ENCODE data around the gene SLC27A5.
A peak's percentile ranks its signal among the peaks of the same experiment; 100 is the strongest.

The SLC27A5 gene

GRCh38 chr19:58554494-58555368 lies 42.9 kb upstream of the SLC27A5 start, which contains the start of gene CHMP2A:
TSS of gene CHMP2A (minus strand) at chr19:58555105. CDS start at chr19:58554212, 893 bp downstream.
- H3K4me3 ChIP-seq (ENCODE audit: low read length) = peak within 1 kb of the TSS; percentile 78
- no peak for TF ChIP-seq ZNF274 (IDR thresholded peaks at IDR 0.05; ENCODE audit: low read depth, low read length)

DNA sequence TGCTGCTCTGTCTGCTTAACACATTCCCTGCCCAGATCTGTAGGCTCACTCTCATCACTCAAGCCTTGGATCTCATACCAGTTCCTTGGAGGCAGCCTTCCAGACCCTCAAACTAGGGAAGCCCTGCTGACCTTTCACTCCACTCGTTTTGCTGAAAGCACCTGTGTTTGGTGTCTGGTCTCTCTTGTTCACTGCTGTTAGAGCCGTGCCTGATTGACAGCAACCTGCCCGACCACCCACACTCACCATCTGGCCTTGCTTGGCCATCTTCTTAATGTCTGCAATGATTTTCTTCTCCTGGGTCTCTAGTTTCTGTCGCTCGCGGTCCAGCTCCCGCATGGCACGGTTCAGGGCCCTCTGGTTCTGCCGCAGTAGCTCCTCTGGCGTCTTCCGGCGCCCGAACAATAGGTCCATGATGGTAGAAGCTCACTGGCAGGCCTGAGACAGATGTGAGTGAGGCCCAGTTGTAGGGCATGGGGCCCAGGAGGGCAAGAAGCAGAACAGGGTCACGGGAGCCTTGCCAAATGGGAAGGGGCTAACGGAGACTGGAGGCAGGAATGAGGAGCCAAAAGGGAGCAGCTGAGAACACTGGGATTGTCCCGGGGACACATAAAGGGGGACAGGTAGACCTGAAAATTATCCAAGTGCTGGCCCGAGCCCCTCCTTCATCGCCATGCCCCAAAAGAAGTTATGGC lies 42.2 kb upstream of the SLC27A5 start:
- peak overlapping the region; percentile 78 for H3K4me3 ChIP-seq (ENCODE audit: low read length)
- no peak for TF ChIP-seq ZNF274 (IDR thresholded peaks at IDR 0.05; ENCODE audit: low read depth, low read length)

DNA sequence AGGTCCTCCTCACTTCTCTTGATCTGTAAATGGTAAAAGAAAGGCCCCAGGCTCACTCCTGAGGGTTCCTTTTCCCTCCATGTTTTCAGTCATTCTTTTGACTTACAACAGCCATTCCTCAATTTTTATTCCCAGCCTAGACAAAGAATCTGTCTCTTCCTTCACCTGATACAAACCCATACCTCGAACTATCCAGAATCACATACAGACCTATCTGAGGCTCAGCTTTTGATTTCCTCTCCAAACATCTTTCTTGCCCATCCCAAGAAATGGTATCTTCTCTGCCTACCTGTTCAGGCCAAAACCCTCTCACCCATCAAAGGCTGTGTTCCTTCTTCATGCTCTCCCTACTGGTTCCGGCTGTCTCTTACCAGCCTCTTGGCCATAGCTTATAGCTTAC lies 40.9 kb upstream of the SLC27A5 start:
- no peak overlapping the region for H3K4me3 ChIP-seq (ENCODE audit: low read length)
- no peak for TF ChIP-seq ZNF274 (IDR thresholded peaks at IDR 0.05; ENCODE audit: low read depth, low read length)

DNA sequence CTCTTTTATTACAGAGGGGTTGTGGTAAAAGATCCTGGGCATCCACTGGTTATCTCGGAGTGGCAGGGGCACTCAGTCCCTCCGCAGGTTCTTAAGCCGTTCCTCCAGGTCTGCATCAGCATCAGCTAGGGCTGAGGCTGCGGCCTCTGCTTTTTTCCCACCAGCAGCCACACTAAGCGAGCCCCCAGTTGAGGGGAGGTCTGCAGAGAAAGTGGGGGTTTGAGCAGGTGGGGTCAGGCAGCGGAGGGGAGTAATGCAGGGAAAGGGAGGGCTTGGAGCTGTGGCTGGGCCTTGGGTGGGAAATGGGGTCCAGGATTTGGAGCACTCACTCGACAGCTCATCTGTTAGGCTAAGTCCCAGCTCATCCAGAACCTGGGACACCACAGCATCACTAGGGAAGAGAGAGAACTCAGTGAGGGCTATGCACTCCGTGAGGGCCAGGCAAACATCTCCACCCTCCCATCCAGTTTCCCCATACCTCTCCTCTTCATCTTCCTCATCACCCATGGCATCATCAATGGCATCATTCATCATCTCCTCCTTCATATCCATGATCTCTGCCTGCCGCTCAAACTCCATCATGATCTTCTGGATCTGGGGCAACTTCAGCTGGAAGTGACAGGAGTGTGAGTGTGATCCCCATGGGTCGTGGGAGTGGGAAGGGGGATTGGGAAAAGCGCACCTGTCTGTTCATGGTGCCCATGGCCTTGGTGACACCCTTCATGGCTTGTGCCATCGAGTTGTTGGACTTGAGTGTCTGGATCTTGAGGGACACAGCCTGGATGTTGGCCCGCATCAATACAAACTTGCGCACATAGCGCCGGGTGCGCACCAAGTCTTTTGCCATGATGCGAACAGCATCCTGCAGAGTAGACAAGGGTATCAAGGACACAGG lies 40.0 kb upstream of the SLC27A5 start:
- no peak for TF ChIP-seq ZNF274 (IDR thresholded peaks at IDR 0.05; ENCODE audit: low read depth, low read length)
- H3K4me3 ChIP-seq (ENCODE audit: low read length) = no peak overlapping the region

- no peak for TF ChIP-seq ZNF274 (IDR thresholded peaks at IDR 0.05; ENCODE audit: low read depth, low read length)
- H3K4me3 ChIP-seq (ENCODE audit: low read length) = no peak overlapping the region
These were observed 39.3 kb upstream of the SLC27A5 start for GRCh38 chr19:58551123-58551497.

GRCh38 chr19:58550362-58551122 lies 38.8 kb upstream of the SLC27A5 start:
- no peak overlapping the region for H3K4me3 ChIP-seq (ENCODE audit: low read length)
- peak; percentile 15; the same call in 1 of the 2 replicates for TF ChIP-seq ZNF274 (IDR thresholded peaks at IDR 0.05; ENCODE audit: low read depth, low read length)

- no peak overlapping the region for H3K4me3 ChIP-seq (ENCODE audit: low read length)
- TF ChIP-seq ZNF274 (IDR thresholded peaks at IDR 0.05; ENCODE audit: low read depth, low read length) = peak; percentile 57; the same call in 1 of the 2 replicates
These were observed 38.0 kb upstream of the SLC27A5 start for GRCh38 chr19:58549664-58550361.

GRCh38 chr19:58548859-58549663 lies 37.3 kb upstream of the SLC27A5 start:
- peak; percentile 68; the same call in 1 of the 2 replicates for TF ChIP-seq ZNF274 (IDR thresholded peaks at IDR 0.05; ENCODE audit: low read depth, low read length)
- H3K4me3 ChIP-seq (ENCODE audit: low read length) = no peak overlapping the region

GRCh38 chr19:58547323-58548312 lies 35.8 kb upstream of the SLC27A5 start:
- TF ChIP-seq ZNF274 (IDR thresholded peaks at IDR 0.05; ENCODE audit: low read depth, low read length) = peak; percentile 67; the same call in 1 of the 2 replicates
- no peak overlapping the region for H3K4me3 ChIP-seq (ENCODE audit: low read length)

- H3K4me3 ChIP-seq (ENCODE audit: low read length) = peak overlapping the region; percentile 91
- TF ChIP-seq ZNF274 (IDR thresholded peaks at IDR 0.05; ENCODE audit: low read depth, low read length) = no peak
These were observed 34.3 kb upstream of the SLC27A5 start for GRCh38 chr19:58546019-58546530.
